Thyroid gland (tissue), 4 donors: ENCODE data around the gene TM7SF3.

Source experiments
- CTCF ChIP-seq, 6 experiments: fragments of 200-600 bp in 3 of 6; fragments of 450-650 bp in 3 of 6; sonication (generic) in 3 of 6; IDR thresholded peaks; one replicate each; pipeline ENCODE4 v1.5.1; 2016 to 2019; ENCODE audit warnings: antibody characterized with exemption in 6 of 6, mild to moderate bottlenecking in 2 of 6, inconsistent platforms in 1 of 6, moderate library complexity in 1 of 6
- POLR2A ChIP-seq, 2 donors: fragments of 450-650 bp; IDR thresholded peaks; one replicate each; pipeline ENCODE4 v1.6.1; 2017; ENCODE audit warnings: antibody characterized with exemption in 2 of 2, mild to moderate bottlenecking in 2 of 2, moderate library complexity in 1 of 2

- no peak for TF ChIP-seq CTCF (IDR thresholded peaks at IDR 0.05)
- TF ChIP-seq POLR2A (IDR thresholded peaks at IDR 0.05) = no peak
Observed at GRCh38 chr12:26997003-26997402, 17.2 kb downstream of the TM7SF3 start.
